Kidney epithelial cell (primary cell): Measurements from ENCODE around the gene CDX1. TPM values are rescaled to one million over a fixed set of nuclear protein-coding genes. Genes with fewer than 3 reads are reported as not detected.
A peak's percentile ranks its signal among the peaks of the same experiment; 100 is the strongest.

Experiments used
- DNase-seq: peaks from one replicate; pipeline ENCODE4 v3.0.0-alpha.2; 2010; ENCODE audit warnings: low read depth
- H3K27me3 ChIP-seq: 2 replicates; pipeline ENCODE4 v1.6.0; 2011; ENCODE audit warnings: low read length; ENCODE audit not compliant: control insufficient read depth, insufficient read depth
- H3K36me3 ChIP-seq: 2 replicates; pipeline ENCODE4 v1.5.1; 2011; ENCODE audit warnings: low read length; ENCODE audit not compliant: control insufficient read depth, insufficient read depth
- H3K4me3 ChIP-seq: 2 replicates; pipeline ENCODE4 v1.5.1; 2011; ENCODE audit warnings: low read depth, mild to moderate bottlenecking, control low read depth, low read length
- total RNA-seq: library from RNA; depleted of rRNA; stranded (reverse); fragments of >200 nt; gene quantifications from 2 replicates; pipeline ENCODE4 v1.2.3, GENCODE V29; 2015
- TF ChIP-seq, protein P1 (sequence below): IDR thresholded peaks from 2 replicates; pipeline ENCODE4 v1.5.1; 2011; ENCODE audit warnings: mild to moderate bottlenecking, moderate library complexity, low read length, control low read depth, inconsistent platforms; ENCODE audit not compliant: insufficient read depth, poor library complexity, severe bottlenecking

The CDX1 gene
- total RNA-seq, 1 donor from 2014 or later: 0.33 TPM

DNA sequence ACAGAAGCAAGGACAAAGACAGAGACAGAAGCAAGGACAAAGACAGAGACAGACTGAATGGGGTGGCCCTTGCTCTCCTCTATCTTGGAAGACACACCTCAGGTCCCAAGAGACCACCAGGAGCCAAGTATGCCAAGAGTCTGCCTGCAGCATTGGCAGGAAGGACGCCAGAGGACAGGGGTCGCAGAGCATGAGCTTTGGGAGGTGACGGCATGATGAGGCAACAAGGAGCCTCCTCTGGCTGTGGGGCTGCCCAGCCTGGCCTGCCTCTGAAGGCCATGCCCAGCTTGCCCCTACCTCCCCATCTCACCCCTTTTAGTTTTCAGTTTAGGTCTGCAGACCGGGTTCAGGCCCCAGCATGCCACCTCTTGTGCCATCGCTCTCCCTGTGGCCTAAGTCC is 28.6 kb upstream of the CDX1 start:
- no peaks in the 10 kb centered on the region for H3K36me3 ChIP-seq
- TF ChIP-seq, protein P1, sequence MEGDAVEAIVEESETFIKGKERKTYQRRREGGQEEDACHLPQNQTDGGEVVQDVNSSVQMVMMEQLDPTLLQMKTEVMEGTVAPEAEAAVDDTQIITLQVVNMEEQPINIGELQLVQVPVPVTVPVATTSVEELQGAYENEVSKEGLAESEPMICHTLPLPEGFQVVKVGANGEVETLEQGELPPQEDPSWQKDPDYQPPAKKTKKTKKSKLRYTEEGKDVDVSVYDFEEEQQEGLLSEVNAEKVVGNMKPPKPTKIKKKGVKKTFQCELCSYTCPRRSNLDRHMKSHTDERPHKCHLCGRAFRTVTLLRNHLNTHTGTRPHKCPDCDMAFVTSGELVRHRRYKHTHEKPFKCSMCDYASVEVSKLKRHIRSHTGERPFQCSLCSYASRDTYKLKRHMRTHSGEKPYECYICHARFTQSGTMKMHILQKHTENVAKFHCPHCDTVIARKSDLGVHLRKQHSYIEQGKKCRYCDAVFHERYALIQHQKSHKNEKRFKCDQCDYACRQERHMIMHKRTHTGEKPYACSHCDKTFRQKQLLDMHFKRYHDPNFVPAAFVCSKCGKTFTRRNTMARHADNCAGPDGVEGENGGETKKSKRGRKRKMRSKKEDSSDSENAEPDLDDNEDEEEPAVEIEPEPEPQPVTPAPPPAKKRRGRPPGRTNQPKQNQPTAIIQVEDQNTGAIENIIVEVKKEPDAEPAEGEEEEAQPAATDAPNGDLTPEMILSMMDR: no peak

DNA sequence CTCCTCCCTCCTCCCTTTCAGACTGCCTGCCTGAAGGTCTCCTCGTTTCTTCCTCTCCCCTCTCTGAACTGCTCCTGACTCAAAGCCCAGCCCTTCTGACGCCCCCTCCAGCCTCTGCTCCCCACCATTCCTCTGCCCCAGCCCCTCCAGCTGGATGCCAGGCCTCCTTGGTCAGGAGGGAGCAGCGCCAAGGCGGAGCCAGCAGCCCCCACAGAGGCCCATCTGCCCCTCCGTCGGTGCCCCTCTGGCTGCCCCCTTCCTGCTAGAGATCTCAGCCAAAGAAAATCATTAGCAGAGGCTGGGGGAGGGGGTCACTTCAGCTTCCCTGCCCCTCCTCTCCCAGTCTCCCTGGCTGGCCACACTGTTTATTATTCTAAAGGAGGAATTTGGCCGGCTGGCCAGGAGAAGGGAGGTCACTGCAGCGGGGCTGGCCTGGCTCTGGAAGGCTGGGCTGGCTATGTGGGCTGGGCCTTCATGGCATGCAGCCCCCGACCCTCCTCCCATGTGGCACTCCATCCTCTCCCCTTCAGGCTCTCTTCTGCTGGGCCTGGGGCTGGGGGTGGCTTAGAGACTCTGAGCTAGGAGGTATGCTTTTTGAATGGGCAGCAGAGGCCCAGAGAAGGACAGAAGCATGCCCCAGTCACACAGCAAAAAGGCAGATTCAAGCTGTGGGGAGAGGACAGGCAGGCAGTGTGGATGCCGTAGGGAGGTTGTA is 27.9 kb upstream of the CDX1 start:
- no peak overlapping the region for H3K4me3 ChIP-seq
- TF ChIP-seq, protein P1: no peak
- H3K27me3 ChIP-seq: no peaks in the 10 kb centered on the region
- no peaks in the 10 kb centered on the region for H3K36me3 ChIP-seq
- peak; percentile 53 for DNase-seq

More for the DNA sequence above, 28.6 kb upstream of the CDX1 start:
- Histone ChIP-seq H3K4me3 (no peak overlapping the region), H3K27me3 (no peaks in the 10 kb centered on the region)
- no peak for DNase-seq

DNA sequence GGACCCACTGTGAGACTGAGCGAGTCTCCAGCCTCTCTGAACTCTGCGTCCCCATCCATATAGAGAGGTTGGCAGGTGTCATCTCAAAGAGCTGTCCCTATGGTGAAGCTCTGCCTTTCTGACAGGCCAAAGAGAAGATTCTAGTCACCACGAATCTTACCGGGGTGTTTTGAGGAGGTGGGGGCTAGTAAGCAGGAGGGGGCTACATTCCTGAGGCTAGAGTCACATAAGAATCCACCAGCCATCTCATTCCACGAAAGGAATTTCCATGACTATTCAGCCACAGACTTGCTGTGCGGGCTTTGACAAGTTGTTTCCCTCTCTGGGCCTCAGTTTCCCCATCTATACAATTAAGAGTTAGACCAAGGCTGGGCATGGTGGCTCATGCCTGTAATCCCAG is 27.2 kb upstream of the CDX1 start:
- Histone ChIP-seq H3K36me3 (no peaks in the 10 kb centered on the region), H3K4me3 (no peak overlapping the region), H3K27me3 (no peaks in the 10 kb centered on the region)
- peak; percentile 65 for DNase-seq
- TF ChIP-seq, protein P1: no peak

DNA sequence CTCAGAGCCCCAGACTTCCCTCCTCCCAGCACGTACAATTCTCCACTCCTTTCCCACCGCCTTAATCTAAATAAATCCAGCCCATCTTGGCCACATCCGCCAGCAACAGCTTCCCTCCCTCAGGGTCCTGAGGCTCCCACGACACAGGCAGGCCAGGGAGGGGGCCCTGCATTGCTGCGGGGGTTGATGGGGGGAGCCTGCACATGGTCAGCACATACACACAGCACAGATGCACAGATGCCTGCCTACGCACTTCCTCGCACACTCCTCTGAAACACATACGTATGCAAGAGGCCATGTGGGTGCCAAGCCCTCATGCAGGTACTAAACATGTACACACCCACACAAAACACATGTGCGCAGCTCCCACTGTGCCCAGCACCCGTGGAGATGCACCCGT is 25.7 kb upstream of the CDX1 start:
- H3K4me3 ChIP-seq: no peak overlapping the region
- H3K36me3 ChIP-seq: no peaks in the 10 kb centered on the region
- TF ChIP-seq, protein P1: no peak
- no peaks in the 10 kb centered on the region for H3K27me3 ChIP-seq
- no peak for DNase-seq

DNA sequence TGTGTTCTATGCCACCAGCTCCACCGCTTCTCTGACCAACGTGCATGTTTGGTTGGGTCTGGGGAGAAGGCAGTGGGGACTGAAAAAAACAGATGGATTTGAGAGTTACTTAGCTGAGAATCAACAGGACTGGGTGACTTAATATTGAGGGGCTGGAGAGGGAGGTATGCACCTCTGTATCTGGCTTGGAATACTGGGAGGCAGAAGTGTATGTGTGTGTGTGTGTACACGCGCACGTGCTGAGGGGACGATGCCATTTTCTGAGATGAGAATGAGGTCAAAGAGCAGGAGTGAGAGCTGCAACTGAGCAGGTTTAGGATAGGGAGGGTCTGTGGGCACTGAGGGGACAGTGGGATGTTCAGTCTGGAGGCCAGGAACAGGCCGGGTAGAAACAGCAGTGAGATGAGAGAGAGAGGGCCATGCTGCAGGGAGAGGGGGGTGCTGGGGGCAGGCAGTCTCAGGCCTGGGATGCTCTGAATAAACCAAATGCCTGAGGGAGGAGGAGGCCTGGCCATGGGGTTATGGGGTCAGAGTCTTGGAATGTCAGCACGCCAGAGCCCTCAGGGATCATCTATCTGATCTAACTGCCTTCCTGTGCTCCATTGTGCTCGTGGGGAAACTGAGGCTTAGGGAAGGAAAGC is 24.9 kb upstream of the CDX1 start:
- H3K36me3 ChIP-seq: no peaks in the 10 kb centered on the region

More for the DNA sequence above, 24.9 kb upstream of the CDX1 start:
- Histone ChIP-seq H3K4me3 (no peak overlapping the region), H3K27me3 (no peaks in the 10 kb centered on the region)
- DNase-seq: no peak
- TF ChIP-seq, protein P1: no peak
